ENCODE results near the gene HCK.

HCK gene

GRCh38 chr20:32139947-32140346 lies 87.9 kb downstream of the HCK start:
- Histone ChIP-seq H3K79me2 (ENCODE audit: control insufficient read depth, insufficient read depth, low read length, poor library complexity) (no peaks in the 10 kb centered on the region), H4K91ac (ENCODE audit: low read depth, low read length) (no peak overlapping the region), H3K4me2 (ENCODE audit: low read length) (no peak overlapping the region), H3K23ac (ENCODE audit: low read length) (no peak overlapping the region), H3K9ac (ENCODE audit: low read length) (no peak overlapping the region), H3K9me3 (ENCODE audit: insufficient read depth, low read depth, low read length) (peaks cover 2% of the 10 kb centered on the region), H3K79me1 (ENCODE audit: low read length) (no peaks in the 10 kb centered on the region), H4K12ac (ENCODE audit: low read depth, low read length) (no peak overlapping the region), H3K36me3 (ENCODE audit: control insufficient read depth in 1 of 2, insufficient read depth in 2 of 2, low read length in 2 of 2) (peaks cover 53 to 70% of the 10 kb centered on the region in 2 experiments), H3K4ac (ENCODE audit: low read depth, low read length) (no peak overlapping the region), H3K14ac (ENCODE audit: low read length) (no peak overlapping the region), H3K27ac (ENCODE audit: low read depth, low read length) (no peak overlapping the region), H3K4me1 (ENCODE audit: control insufficient read depth in 1 of 2, insufficient read depth in 2 of 2, low read length in 2 of 2) (peaks cover 9% of the 10 kb centered on the region in 2 experiments), H2AK5ac (ENCODE audit: low read length) (no peak overlapping the region), H2AFZ (ENCODE audit: insufficient read depth, low read length, poor library complexity) (no peak overlapping the region), H4K8ac (ENCODE audit: low read depth, low read length) (no peak overlapping the region), H3K4me3 (ENCODE audit: low read depth, low read length) (no peak overlapping the region), H3K27me3 (ENCODE audit: insufficient read depth, low read length) (no peaks in the 10 kb centered on the region), H2BK120ac (ENCODE audit: insufficient read depth, low read length, poor library complexity) (no peak overlapping the region), H2BK5ac (ENCODE audit: low read depth, low read length, poor library complexity) (no peak overlapping the region), H2BK12ac (ENCODE audit: low read length) (no peak overlapping the region), H3K18ac (ENCODE audit: low read length) (no peak overlapping the region)
- no peak for DNase-seq
- WGBS (ENCODE audit: extremely low coverage, insufficient coverage, insufficient read length) = no CpG with 5 or more reads among the region's 3 CpGs

- Histone ChIP-seq H3K4ac (ENCODE audit: low read depth, low read length) (no peak overlapping the region), H3K14ac (ENCODE audit: low read length) (no peak overlapping the region), H3K36me3 (ENCODE audit: control insufficient read depth in 1 of 2, insufficient read depth in 2 of 2, low read length in 2 of 2) (peaks cover 59 to 77% of the 10 kb centered on the region in 2 experiments), H2BK120ac (ENCODE audit: insufficient read depth, low read length, poor library complexity) (no peak overlapping the region), H3K18ac (ENCODE audit: low read length) (no peak overlapping the region), H3K4me1 (ENCODE audit: control insufficient read depth in 1 of 2, insufficient read depth in 2 of 2, low read length in 2 of 2) (peaks cover 7 to 9% of the 10 kb centered on the region in 2 experiments), H3K27ac (ENCODE audit: low read depth, low read length) (no peak overlapping the region), H3K9me3 (ENCODE audit: insufficient read depth, low read depth, low read length) (peaks cover 2% of the 10 kb centered on the region), H4K12ac (ENCODE audit: low read depth, low read length) (no peak overlapping the region), H2AK5ac (ENCODE audit: low read length) (no peak overlapping the region), H4K91ac (ENCODE audit: low read depth, low read length) (no peak overlapping the region), H2BK5ac (ENCODE audit: low read depth, low read length, poor library complexity) (no peak overlapping the region), H2AFZ (ENCODE audit: insufficient read depth, low read length, poor library complexity) (no peak overlapping the region), H3K23ac (ENCODE audit: low read length) (no peak overlapping the region), H3K4me3 (ENCODE audit: low read depth, low read length) (no peak overlapping the region), H4K8ac (ENCODE audit: low read depth, low read length) (no peak overlapping the region), H3K9ac (ENCODE audit: low read length) (no peak overlapping the region), H3K79me1 (ENCODE audit: low read length) (no peaks in the 10 kb centered on the region), H3K27me3 (ENCODE audit: insufficient read depth, low read length) (no peaks in the 10 kb centered on the region), H3K4me2 (ENCODE audit: low read length) (no peak overlapping the region), H2BK12ac (ENCODE audit: low read length) (no peak overlapping the region), H3K79me2 (ENCODE audit: control insufficient read depth, insufficient read depth, low read length, poor library complexity) (no peaks in the 10 kb centered on the region)
- no peak for DNase-seq
- no CpG with 5 or more reads among the region's 4 CpGs for WGBS (ENCODE audit: extremely low coverage, insufficient coverage, insufficient read length)
Measured at GRCh38 chr20:32140603-32141002, 88.6 kb downstream of the HCK start.

GRCh38 chr20:32141465-32141980 lies 89.5 kb downstream of the HCK start:
- Histone ChIP-seq H4K12ac (ENCODE audit: low read depth, low read length) (no peak overlapping the region), H4K91ac (ENCODE audit: low read depth, low read length) (no peak overlapping the region), H3K14ac (ENCODE audit: low read length) (no peak overlapping the region), H3K79me1 (ENCODE audit: low read length) (no peaks in the 10 kb centered on the region), H2AFZ (ENCODE audit: insufficient read depth, low read length, poor library complexity) (no peak overlapping the region), H3K4me1 (ENCODE audit: control insufficient read depth in 1 of 2, insufficient read depth in 2 of 2, low read length in 2 of 2) (peaks cover 4 to 5% of the 10 kb centered on the region in 2 experiments), H2BK120ac (ENCODE audit: insufficient read depth, low read length, poor library complexity) (no peak overlapping the region), H3K4me3 (ENCODE audit: low read depth, low read length) (no peak overlapping the region), H3K4ac (ENCODE audit: low read depth, low read length) (no peak overlapping the region), H3K9me3 (ENCODE audit: insufficient read depth, low read depth, low read length) (peaks cover 5% of the 10 kb centered on the region), H4K8ac (ENCODE audit: low read depth, low read length) (no peak overlapping the region), H3K36me3 (ENCODE audit: control insufficient read depth in 1 of 2, insufficient read depth in 2 of 2, low read length in 2 of 2) (peaks cover 66 to 85% of the 10 kb centered on the region in 2 experiments), H3K18ac (ENCODE audit: low read length) (no peak overlapping the region), H3K23ac (ENCODE audit: low read length) (no peak overlapping the region), H2AK5ac (ENCODE audit: low read length) (no peak overlapping the region), H3K4me2 (ENCODE audit: low read length) (no peak overlapping the region), H3K9ac (ENCODE audit: low read length) (no peak overlapping the region), H2BK12ac (ENCODE audit: low read length) (no peak overlapping the region), H2BK5ac (ENCODE audit: low read depth, low read length, poor library complexity) (no peak overlapping the region), H3K27ac (ENCODE audit: low read depth, low read length) (no peak overlapping the region), H3K79me2 (ENCODE audit: control insufficient read depth, insufficient read depth, low read length, poor library complexity) (no peaks in the 10 kb centered on the region), H3K27me3 (ENCODE audit: insufficient read depth, low read length) (no peaks in the 10 kb centered on the region)
- WGBS (ENCODE audit: extremely low coverage, insufficient coverage, insufficient read length) = no CpG with 5 or more reads among the region's 21 CpGs
- no peak for DNase-seq

- no peak overlapping the region for H4K8ac ChIP-seq (ENCODE audit: low read depth, low read length)
- H3K9me3 ChIP-seq (ENCODE audit: insufficient read depth, low read depth, low read length) = peaks cover 5% of the 10 kb centered on the region
- no peaks in the 10 kb centered on the region for H3K27me3 ChIP-seq (ENCODE audit: insufficient read depth, low read length)
- no peak overlapping the region for H2BK12ac ChIP-seq (ENCODE audit: low read length)
- H2BK5ac ChIP-seq (ENCODE audit: low read depth, low read length, poor library complexity) = no peak overlapping the region
- H2AK5ac ChIP-seq (ENCODE audit: low read length) = no peak overlapping the region
- no peaks in the 10 kb centered on the region for H3K79me1 ChIP-seq (ENCODE audit: low read length)
- no peak overlapping the region for H2AFZ ChIP-seq (ENCODE audit: insufficient read depth, low read length, poor library complexity)
- no peak for DNase-seq
- H3K9ac ChIP-seq (ENCODE audit: low read length) = no peak overlapping the region
- no peak overlapping the region for H3K23ac ChIP-seq (ENCODE audit: low read length)
- no peak overlapping the region for H3K4ac ChIP-seq (ENCODE audit: low read depth, low read length)
- no peak overlapping the region for H3K4me2 ChIP-seq (ENCODE audit: low read length)
- no peaks in the 10 kb centered on the region for H3K79me2 ChIP-seq (ENCODE audit: control insufficient read depth, insufficient read depth, low read length, poor library complexity)
- no peak overlapping the region for H3K18ac ChIP-seq (ENCODE audit: low read length)
- WGBS (ENCODE audit: extremely low coverage, insufficient coverage, insufficient read length) = no CpG with 5 or more reads among the region's 5 CpGs
- H2BK120ac ChIP-seq (ENCODE audit: insufficient read depth, low read length, poor library complexity) = no peak overlapping the region
- H3K4me3 ChIP-seq (ENCODE audit: low read depth, low read length) = no peak overlapping the region
- H3K36me3 ChIP-seq (ENCODE audit: control insufficient read depth in 1 of 2, insufficient read depth in 2 of 2, low read length in 2 of 2) = peaks cover 67 to 85% of the 10 kb centered on the region in 2 experiments
- H4K91ac ChIP-seq (ENCODE audit: low read depth, low read length) = no peak overlapping the region
- peaks cover under 1% of the 10 kb centered on the region in 2 experiments for H3K4me1 ChIP-seq (ENCODE audit: control insufficient read depth in 1 of 2, insufficient read depth in 2 of 2, low read length in 2 of 2)
- H3K27ac ChIP-seq (ENCODE audit: low read depth, low read length) = no peak overlapping the region
- H3K14ac ChIP-seq (ENCODE audit: low read length) = no peak overlapping the region
- no peak overlapping the region for H4K12ac ChIP-seq (ENCODE audit: low read depth, low read length)
Measured at GRCh38 chr20:32142088-32142487, 90.0 kb downstream of the HCK start.

Data from trophoblast cell (in vitro differentiated cells and primary cell).